Stimulated activated naive CD8-positive, alpha-beta T cell treated with anti-CD3 and anti-CD28 coated beads, Interleukin-15, amount 100 ng/mL, for 72 hours (primary cell): ENCODE measurements around the gene ADGRL3.

Experiments used
- ATAC-seq: fragments of 150-1000 bp; cut with Tn5 transposase; 2 replicates; pipeline ENCODE4 v1.10.0; 2021; ENCODE audit warnings: mild to moderate bottlenecking, moderate library complexity
- DNase-seq, 2 donors: peaks; one replicate each; pipeline ENCODE4 v3.0.0; 2021 to 2022
- H3K27ac Mint-ChIP-seq, 2 donors: one replicate each; pipeline ENCODE4 v1.8.0; 2022; ENCODE audit warnings: mild to moderate bottlenecking in 2 of 2, mixed read lengths in 2 of 2, moderate library complexity in 2 of 2
- H3K27me3 Mint-ChIP-seq: one replicate; pipeline ENCODE4 v1.8.0; 2022; ENCODE audit warnings: mixed read lengths
- H3K4me1 Mint-ChIP-seq: one replicate; pipeline ENCODE4 v1.8.0; 2022; ENCODE audit warnings: mild to moderate bottlenecking, mixed read lengths
- H3K4me3 Mint-ChIP-seq, 2 donors: one replicate each; pipeline ENCODE4 v1.8.0; 2022; ENCODE audit warnings: mild to moderate bottlenecking in 2 of 2, mixed read lengths in 2 of 2, moderate library complexity in 1 of 2
- H3K9me3 Mint-ChIP-seq, 2 donors: one replicate each; pipeline ENCODE4 v1.8.0; 2022; ENCODE audit warnings: mixed read lengths in 2 of 2

The ADGRL3 gene

DNA sequence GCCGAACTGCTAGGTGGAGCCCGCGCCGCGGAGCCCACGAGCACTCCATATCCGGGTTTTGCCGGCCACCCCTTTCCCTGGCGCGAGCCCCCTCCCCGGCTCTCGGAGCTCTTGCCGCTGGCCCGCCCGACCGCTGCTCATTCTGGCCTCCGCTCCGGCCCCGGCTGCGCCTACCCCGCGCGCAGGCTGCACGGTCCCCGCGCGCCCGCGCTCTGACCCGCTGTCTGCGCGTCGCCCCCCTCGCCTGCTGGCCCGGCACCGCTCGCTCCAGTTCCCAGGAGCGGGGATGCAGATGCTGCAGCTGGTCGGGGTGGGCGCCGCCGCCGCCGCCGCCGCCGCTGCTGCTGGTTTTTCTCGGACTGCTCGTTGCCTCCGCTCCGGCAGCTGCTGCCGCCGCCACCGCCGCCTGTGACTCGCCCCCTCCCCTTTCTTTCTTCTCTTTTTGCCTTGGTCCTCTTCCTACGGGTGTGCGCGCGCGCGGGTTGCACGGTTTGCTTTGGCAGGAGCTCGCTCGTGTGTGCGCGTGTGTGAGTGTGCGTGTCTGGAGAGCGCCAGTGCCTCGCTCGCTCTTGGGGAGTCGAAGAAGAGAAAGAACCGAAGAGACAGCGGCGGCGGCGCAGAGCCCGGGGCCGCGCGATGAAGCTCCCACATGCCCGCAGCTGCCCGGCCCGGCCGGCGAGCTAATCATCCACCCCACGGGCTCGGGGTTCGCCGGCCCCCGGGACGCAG lies at the start of gene ADGRL3:
ADGRL3 (plus strand) TSS at position 140 of the 729 bp plus-strand sequence.
- H3K27me3 Mint-ChIP-seq: peaks cover 56% of the 10 kb centered on the region
- no peaks in the 10 kb centered on the region for H3K9me3 Mint-ChIP-seq
- H3K4me1 Mint-ChIP-seq: peaks cover 24% of the 10 kb centered on the region
- H3K27ac Mint-ChIP-seq: no peak within 1 kb of the TSS
- ATAC-seq: no peak
- no peak for DNase-seq
- peak within 1 kb of the TSS in 1 of 2 donors; percentile 46 for H3K4me3 Mint-ChIP-seq

DNA sequence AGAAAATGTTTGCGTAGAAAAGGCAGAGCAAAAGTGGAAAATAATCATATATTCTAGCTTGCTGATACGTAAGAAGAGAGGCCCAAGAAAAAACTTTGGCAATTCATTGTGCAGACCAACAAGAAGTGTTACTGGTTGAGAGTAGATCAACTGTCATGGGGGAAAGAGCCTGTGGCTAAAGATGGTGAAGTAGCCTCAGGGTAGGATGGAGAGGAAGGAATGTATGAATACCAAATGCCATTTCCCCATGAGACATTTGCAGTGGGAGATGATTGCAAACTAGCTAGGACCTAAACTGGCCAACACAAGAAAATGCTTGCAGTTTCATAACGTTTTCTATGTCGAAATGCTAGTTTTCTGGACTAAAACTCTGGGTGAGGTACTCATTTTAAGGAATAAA lies 47.7 kb upstream of the ADGRL3 start:
- no peak overlapping the region for H3K27ac Mint-ChIP-seq
- H3K4me1 Mint-ChIP-seq: no peaks in the 10 kb centered on the region
- no peaks in the 10 kb centered on the region for H3K27me3 Mint-ChIP-seq
- H3K9me3 Mint-ChIP-seq: peaks cover 0 to 14% of the 10 kb centered on the region in 2 donors
- no peak for ATAC-seq
- H3K4me3 Mint-ChIP-seq: no peak overlapping the region
- no peak for DNase-seq

DNA sequence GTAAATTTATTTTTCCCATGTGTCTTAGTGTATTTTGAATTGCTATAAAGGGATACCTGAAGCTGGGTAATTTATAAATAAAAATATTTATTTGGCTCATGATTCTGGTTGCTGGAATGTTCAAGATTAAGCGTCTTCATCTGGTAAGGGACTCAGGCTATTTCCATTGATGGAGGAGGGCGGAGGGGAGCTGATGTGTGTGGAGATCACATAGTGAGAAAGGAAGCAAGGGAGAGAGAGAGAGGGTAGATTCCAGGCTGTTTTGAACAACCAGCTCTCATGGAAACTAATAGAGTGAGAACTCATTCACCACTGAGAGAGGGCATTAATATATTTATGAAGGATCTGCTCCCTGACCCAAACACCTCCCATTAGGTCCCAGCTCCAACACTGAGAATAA lies 39.6 kb upstream of the ADGRL3 start:
- H3K27ac Mint-ChIP-seq: no peak overlapping the region
- no peaks in the 10 kb centered on the region for H3K4me1 Mint-ChIP-seq
- H3K4me3 Mint-ChIP-seq: no peak overlapping the region
- ATAC-seq (no peak), DNase-seq (no peak)
- H3K9me3 Mint-ChIP-seq: peaks cover 0 to 7% of the 10 kb centered on the region in 2 donors
- H3K27me3 Mint-ChIP-seq: no peaks in the 10 kb centered on the region

DNA sequence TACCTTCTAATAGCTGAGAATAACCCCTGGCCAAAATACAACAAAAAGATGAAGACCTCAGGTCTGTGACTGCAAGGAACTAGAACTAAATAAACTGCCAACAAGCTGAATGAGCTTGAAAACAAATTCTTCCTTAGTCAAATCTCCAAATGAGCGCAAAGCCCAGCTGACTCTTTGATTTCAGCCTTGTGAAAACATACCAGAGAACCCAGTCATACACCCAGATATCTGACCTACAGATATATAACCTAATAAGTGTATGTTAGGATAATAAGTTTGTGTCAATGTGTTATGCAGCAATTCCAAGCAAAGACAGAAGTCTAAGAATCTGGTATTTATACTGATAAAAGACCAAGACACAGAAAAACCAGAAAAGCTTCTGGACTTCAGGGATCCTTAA lies 38.0 kb upstream of the ADGRL3 start:
- Mint-ChIP-seq H3K4me3 (no peak overlapping the region), H3K9me3 (peaks cover 0 to 7% of the 10 kb centered on the region in 2 donors), H3K4me1 (no peaks in the 10 kb centered on the region), H3K27ac (no peak overlapping the region), H3K27me3 (no peaks in the 10 kb centered on the region)
- ATAC-seq (no peak), DNase-seq (no peak)

DNA sequence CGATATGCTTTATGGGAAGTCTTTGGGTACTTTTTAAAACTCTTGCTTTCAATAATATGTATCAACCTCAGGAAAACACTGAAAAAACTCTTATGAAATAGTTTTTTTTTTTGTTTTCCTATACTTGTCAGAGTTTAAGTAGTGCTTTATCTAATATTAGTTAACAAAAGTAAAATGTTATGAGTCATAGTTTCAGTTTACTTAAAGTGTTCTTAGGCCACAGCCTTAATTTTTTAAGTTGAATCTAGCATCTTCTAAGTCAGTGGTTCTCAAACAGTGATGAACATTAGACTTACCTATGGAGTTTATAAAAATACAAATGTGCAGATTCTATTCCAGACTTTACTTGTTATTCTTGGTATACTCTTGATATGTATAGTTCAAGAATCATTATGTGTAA lies 26.3 kb upstream of the ADGRL3 start:
- Mint-ChIP-seq H3K27ac (no peak overlapping the region), H3K9me3 (peaks cover 7 to 9% of the 10 kb centered on the region in 2 donors), H3K4me1 (no peaks in the 10 kb centered on the region), H3K27me3 (no peaks in the 10 kb centered on the region), H3K4me3 (no peak overlapping the region)
- ATAC-seq (no peak), DNase-seq (no peak)

DNA sequence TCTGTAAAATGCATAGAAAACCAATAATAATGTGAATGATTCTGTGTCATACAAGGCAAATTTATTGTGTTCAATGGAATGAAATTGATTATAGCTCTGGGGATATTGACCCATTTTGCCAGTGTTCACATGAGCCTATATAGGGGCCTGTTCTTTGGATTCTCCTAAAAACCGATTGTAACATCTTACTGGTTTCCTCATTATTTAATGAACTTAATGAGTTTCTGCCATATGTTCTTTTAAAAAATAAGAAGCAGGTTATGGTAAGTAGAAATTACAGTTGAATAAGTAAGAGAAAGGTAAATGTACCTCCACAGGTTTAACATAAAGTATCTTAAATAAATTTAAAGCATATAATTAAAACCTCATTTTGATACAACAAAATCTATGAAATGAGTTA lies 24.6 kb upstream of the ADGRL3 start:
- no peak for DNase-seq
- Mint-ChIP-seq H3K4me1 (no peaks in the 10 kb centered on the region), H3K9me3 (peaks cover 7 to 11% of the 10 kb centered on the region in 2 donors), H3K4me3 (no peak overlapping the region), H3K27me3 (no peaks in the 10 kb centered on the region), H3K27ac (no peak overlapping the region)
- ATAC-seq: no peak

DNA sequence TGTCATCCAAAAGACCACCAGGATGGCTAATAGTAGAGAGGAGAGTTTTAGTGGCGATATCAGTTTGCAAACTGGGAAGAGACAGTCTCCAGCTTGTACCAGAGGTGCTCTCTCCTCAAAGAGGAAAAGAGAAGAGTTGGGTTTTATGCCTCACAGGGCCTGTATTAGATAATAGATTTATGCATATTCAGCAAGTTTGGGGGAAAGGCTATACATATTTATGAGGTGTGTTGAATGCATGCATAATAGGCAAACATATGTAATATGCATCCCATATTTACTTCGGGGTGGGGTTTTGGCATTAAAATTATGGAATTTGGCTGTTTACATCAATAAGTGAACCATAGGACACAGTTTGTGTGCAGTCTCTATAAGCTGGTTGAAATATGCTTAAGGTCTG lies 22.8 kb upstream of the ADGRL3 start:
- DNase-seq (no peak), ATAC-seq (no peak)
- Mint-ChIP-seq H3K4me1 (no peaks in the 10 kb centered on the region), H3K27me3 (no peaks in the 10 kb centered on the region), H3K27ac (no peak overlapping the region), H3K9me3 (peaks cover 7 to 11% of the 10 kb centered on the region in 2 donors), H3K4me3 (no peak overlapping the region)

DNA sequence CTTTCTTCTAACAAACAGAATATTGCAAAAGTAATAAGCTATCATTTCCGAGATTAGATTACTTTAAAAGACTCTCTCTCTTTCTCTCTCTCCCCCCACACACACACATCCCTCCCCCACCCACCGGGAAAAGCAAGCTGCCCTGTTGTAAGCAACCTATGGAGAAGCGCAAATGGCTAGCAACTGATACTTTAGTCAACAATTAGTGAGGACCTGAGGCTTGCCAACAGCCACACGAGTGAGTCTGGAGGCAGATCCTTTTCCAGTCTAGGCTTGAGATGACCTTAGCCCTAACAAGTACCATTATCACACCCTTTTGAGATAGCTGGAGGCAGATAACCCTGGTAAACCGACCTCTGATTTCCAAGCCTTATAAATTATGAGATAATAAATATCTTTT lies 19.7 kb upstream of the ADGRL3 start:
- no peak overlapping the region for H3K27ac Mint-ChIP-seq

DNA sequence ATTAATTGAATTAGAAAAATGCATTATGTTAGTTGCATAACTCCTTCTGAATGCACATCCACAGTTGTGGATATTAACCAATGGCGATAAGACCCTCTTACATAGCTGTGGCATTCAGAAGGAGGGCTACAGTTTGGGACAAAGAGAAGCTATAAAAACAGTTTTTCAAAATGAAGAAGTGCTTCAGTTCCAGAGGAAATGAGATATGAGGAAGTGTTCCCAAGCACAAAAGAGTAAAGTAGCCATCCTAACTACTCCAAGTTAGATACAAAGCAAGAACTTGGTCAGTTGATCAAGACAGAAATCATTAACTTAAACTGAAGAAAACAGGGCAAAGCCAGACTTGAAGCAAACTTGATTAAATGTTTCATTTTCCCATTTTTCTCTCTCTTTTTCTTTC lies 17.2 kb upstream of the ADGRL3 start:
- no peaks in the 10 kb centered on the region for H3K27me3 Mint-ChIP-seq
- no peak overlapping the region for H3K4me3 Mint-ChIP-seq
- H3K4me1 Mint-ChIP-seq: no peaks in the 10 kb centered on the region
- no peak overlapping the region for H3K27ac Mint-ChIP-seq
- no peak for ATAC-seq
- peaks cover 7 to 12% of the 10 kb centered on the region in 2 donors for H3K9me3 Mint-ChIP-seq
- DNase-seq: no peak

More for the DNA sequence above, 19.7 kb upstream of the ADGRL3 start:
- no peak for ATAC-seq
- no peak overlapping the region for H3K4me3 Mint-ChIP-seq
- no peaks in the 10 kb centered on the region for H3K4me1 Mint-ChIP-seq
- no peaks in the 10 kb centered on the region for H3K27me3 Mint-ChIP-seq
- no peak for DNase-seq
- peaks cover 14 to 16% of the 10 kb centered on the region in 2 donors for H3K9me3 Mint-ChIP-seq

DNA sequence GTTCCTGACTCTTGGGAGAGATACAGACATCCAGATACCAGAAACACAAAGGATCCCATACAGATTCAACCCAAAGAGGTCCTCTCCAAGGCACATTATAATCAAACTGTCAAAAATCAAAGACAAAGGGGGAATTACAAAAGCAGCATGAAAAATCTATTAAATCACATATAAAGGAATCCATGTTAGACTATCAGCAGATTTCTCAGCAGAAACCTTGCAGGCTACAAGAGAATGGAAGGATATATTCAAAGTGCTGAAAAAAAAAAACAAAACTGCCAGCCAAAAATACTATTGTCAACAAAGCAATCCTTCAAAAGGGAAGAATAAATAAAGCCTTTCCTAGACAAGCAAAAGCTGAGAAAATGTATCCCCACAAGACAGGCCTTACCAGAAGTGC lies 14.8 kb upstream of the ADGRL3 start:
- Mint-ChIP-seq H3K27ac (no peak overlapping the region), H3K4me1 (no peaks in the 10 kb centered on the region), H3K4me3 (no peak overlapping the region), H3K27me3 (no peaks in the 10 kb centered on the region), H3K9me3 (peaks cover 9 to 23% of the 10 kb centered on the region in 2 donors)
- no peak for ATAC-seq
- no peak for DNase-seq

DNA sequence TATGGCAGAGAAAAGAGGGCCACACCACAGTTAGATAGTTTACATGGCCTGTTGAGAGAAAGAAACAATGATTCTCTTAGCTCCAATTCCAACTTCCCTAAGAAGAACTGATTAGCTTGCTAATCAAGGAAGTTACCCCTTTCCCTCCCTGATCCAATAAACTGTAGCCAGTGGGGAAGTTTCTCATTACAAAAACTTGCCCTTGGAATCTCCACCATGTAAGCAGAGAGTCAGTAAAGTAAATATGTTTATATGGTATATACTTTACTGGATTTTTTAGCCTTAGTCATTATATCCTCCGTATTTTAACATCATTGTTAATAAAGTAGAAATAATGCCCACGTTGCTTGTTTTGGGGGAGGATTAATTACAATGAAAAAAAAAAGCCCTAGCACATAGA lies 7.7 kb upstream of the ADGRL3 start:
- no peak overlapping the region for H3K4me3 Mint-ChIP-seq
- H3K4me1 Mint-ChIP-seq: no peaks in the 10 kb centered on the region
- no peak overlapping the region for H3K27ac Mint-ChIP-seq
- peaks cover 5 to 17% of the 10 kb centered on the region in 2 donors for H3K9me3 Mint-ChIP-seq
- ATAC-seq: no peak
- no peak for DNase-seq
- no peaks in the 10 kb centered on the region for H3K27me3 Mint-ChIP-seq

DNA sequence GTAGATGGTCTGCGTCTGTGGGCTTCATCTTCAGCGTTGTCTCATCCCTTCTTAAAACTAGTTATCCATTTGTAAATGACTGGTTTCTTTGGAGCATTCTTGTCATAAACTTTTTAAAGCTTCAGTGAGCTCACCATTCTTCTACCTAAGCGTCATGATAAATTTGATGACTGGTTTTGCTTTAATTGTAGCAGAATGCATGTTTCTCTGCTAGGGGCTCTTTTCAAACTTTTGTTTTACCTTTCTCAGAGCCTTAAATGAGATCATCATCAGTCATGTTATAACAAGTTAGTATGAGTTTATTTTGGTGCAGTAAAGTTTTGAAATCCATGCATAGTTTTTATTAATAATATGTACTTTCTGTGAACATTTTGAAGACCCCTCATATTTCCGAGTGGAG lies 6.3 kb upstream of the ADGRL3 start:
- Mint-ChIP-seq H3K27ac (no peak overlapping the region), H3K27me3 (peaks cover 3% of the 10 kb centered on the region), H3K4me1 (no peaks in the 10 kb centered on the region), H3K4me3 (no peak overlapping the region), H3K9me3 (peaks cover 3 to 13% of the 10 kb centered on the region in 2 donors)
- no peak for DNase-seq
- ATAC-seq: no peak

DNA sequence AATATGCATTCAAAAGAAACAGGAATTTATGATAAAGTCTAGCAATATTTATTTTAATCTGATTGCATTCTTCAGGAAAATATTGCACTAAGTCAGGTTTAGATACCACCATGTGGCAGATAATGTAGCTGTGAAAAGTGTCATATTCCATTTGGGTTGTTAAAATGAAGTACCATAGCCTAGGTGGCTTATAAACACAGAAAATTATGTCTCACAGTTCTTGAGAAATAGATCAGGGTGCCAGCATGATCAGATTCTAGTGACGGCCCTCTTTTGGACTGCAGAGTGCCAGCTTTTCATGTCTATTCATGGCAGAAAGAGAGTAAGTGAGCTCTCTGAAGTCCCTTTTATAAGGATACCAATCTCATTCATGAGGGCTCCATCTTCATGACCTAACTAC lies 5.6 kb upstream of the ADGRL3 start:
- Mint-ChIP-seq H3K4me1 (no peaks in the 10 kb centered on the region), H3K27me3 (peaks cover 10% of the 10 kb centered on the region), H3K27ac (no peak overlapping the region), H3K9me3 (peaks cover 0 to 9% of the 10 kb centered on the region in 2 donors), H3K4me3 (no peak overlapping the region)
- no peak for DNase-seq
- ATAC-seq: no peak

DNA sequence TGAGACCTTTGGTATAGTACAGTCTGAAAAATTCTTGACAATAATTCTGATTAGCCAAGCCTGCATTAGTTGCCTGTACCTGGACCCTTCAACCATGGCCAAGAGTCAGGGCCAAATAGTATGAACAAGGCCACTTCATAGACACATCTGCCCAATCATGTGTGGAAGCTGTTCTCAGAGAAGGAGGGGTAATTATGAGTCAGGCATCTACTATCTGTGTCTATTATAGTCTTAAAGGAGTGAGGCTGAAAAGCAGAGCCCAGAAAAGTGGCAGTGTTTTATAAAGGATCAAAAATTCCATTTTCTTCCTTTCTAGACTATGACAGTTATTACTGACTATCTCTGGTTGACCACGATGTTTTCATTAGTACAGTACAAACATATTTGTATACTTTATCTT lies 5.0 kb upstream of the ADGRL3 start:
- Mint-ChIP-seq H3K4me1 (no peaks in the 10 kb centered on the region), H3K9me3 (peaks cover 0 to 4% of the 10 kb centered on the region in 2 donors)

DNA sequence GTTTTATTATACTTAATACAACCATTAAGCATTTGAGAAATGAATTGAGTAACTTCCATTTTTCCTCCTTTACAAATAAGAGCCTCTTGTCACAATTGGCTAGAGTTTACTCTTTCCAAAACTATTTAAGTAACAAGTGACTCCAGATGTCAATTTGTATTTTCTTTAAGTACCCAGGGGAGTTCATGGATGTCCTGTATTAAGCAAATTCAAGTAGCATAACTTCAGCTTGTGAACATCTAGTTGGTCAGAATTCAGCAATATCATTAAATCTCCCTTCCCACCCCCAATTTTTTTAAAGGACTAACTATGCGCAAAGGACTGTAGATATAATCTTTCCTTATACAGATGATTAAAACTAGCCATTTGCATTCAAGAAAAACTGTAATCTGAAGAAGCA lies 1.4 kb upstream of the ADGRL3 start:
- no peaks in the 10 kb centered on the region for H3K9me3 Mint-ChIP-seq

More for the DNA sequence above, 5.0 kb upstream of the ADGRL3 start:
- no peak for DNase-seq
- Mint-ChIP-seq H3K27me3 (peaks cover 16% of the 10 kb centered on the region), H3K4me3 (no peak overlapping the region), H3K27ac (no peak overlapping the region)
- ATAC-seq: no peak

DNA sequence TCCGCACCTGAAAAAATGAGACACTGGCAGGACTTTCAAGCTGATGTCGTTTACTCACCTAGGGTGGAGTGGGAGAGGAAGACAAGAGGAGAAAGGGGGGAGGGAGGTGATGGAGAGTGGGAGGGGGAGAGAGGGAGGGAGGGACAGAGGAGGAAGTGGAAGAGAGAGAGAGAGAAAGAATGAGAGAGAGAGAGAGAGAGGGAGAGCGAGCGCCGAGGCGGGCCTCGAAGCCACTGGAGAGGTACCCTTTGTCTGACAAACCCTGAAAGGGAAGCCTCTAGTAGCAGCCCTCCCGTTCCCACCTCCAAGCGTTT lies 296 bp upstream of the ADGRL3 start:
- no peak overlapping the region for H3K27ac Mint-ChIP-seq
- H3K4me3 Mint-ChIP-seq: no peak overlapping the region
- H3K9me3 Mint-ChIP-seq: no peaks in the 10 kb centered on the region
- ATAC-seq: no peak
- no peak for DNase-seq
- peaks cover 56% of the 10 kb centered on the region for H3K27me3 Mint-ChIP-seq
- H3K4me1 Mint-ChIP-seq: peaks cover 24% of the 10 kb centered on the region

More for the DNA sequence above, 1.4 kb upstream of the ADGRL3 start:
- Mint-ChIP-seq H3K4me3 (no peak overlapping the region), H3K27me3 (peaks cover 51% of the 10 kb centered on the region), H3K4me1 (peaks cover 24% of the 10 kb centered on the region), H3K27ac (no peak overlapping the region)
- ATAC-seq: no peak
- no peak for DNase-seq

DNA sequence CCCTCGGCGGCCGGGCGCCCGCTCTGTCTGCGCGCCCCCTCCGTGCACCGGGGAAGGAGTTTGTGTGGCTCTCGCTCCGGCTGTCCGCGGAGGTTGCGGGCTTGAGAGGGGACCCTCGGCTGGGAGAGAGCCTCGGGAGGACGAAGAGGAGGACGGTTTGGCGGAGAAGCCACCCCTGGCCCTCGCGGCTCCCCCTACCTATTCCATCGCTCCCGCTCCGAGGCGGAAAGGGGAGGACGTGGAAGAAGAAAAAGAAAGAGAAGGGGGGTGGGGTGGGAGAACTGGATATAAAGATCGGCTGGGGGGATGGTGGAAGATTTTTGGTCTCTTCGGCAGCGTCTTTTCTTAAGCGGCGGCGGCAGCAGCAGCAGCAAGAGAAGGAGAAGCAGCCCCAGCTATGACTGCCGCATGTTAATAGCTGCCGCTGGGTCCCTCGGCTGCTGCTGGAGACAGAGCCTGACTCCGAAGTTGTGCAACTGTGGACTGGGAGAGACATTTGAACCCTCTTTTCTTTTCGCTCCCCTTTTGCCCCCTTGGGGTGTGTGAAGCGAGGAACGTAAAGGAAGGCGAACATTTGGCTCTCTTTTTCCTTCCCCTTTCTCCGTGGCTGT lies 895 bp downstream of the ADGRL3 start:
- DNase-seq (no peak), ATAC-seq (no peak)
- Mint-ChIP-seq H3K4me3 (peak overlapping the region in 1 of 2 donors; percentile 46), H3K27ac (no peak overlapping the region), H3K4me1 (peaks cover 24% of the 10 kb centered on the region), H3K9me3 (no peaks in the 10 kb centered on the region), H3K27me3 (peaks cover 56% of the 10 kb centered on the region)
